ENCODE measurements around the gene RHBDD1. TPM values are rescaled to one million over a fixed set of nuclear protein-coding genes. Genes with fewer than 3 reads are reported as not detected.

The RHBDD1 gene
- total RNA-seq, 5 donors from 2014 or later (not counting 1 experiment from before 2014, with no cell fraction given), result 41.0 to 53.2 (median 47.8) TPM

- H3K4me1 ChIP-seq (ENCODE audit: control insufficient read depth in 1 of 2, extremely low read depth in 1 of 2, insufficient read depth in 2 of 2, low read length in 2 of 2), result no peaks in the 10 kb centered on the region
- peaks cover 0 to 8% (median 2%) of the 10 kb centered on the region in 3 donors for H3K4me1 Mint-ChIP-seq
- ATAC-seq (replicated peaks in 1 of 4) (no peak), DNase-seq (no peak)
- H3K4me3 Mint-ChIP-seq, result no peak overlapping the region
- no peaks in the 10 kb centered on the region for H3K27me3 ChIP-seq (replicated peaks in 1 of 2; ENCODE audit: control insufficient read depth in 2 of 2, extremely low read depth in 1 of 2, insufficient read depth in 2 of 2, low read length in 1 of 2)
- ChIA-PET POLR2A (no interaction called here), CTCF (no interaction called here)
- no peaks in the 10 kb centered on the region for H3K9me3 ChIP-seq
- no peak overlapping the region for H3K4me3 ChIP-seq (ENCODE audit: control insufficient read depth in 1 of 2, extremely low read depth in 1 of 2, low read length in 1 of 2)
- H3K27ac Mint-ChIP-seq, result no peak overlapping the region
- H3K27ac ChIP-seq (ENCODE audit: low read length), result no peak overlapping the region
- peaks cover 2 to 13% of the 10 kb centered on the region in 2 donors for H3K36me3 ChIP-seq (ENCODE audit: control insufficient read depth in 2 of 2, extremely low read depth in 1 of 2, insufficient read depth in 1 of 2, low read length in 1 of 2)
- H3K27me3 Mint-ChIP-seq, result no peaks in the 10 kb centered on the region
- H3K36me3 Mint-ChIP-seq, result peaks cover 64% of the 10 kb centered on the region
- H3K9me3 Mint-ChIP-seq, result peaks cover 0 to 4% (median 0%) of the 10 kb centered on the region in 3 donors
- no CpG with 5 or more reads among the region's 2 CpGs for WGBS (ENCODE audit: insufficient coverage)
Measured at GRCh38 chr2:226881287-226881686, 45.4 kb downstream of the RHBDD1 start.

- Mint-ChIP-seq H3K9me3 (peaks cover 0 to 4% (median 0%) of the 10 kb centered on the region in 3 donors), H3K36me3 (peaks cover 69% of the 10 kb centered on the region), H3K27me3 (no peaks in the 10 kb centered on the region), H3K4me3 (no peak overlapping the region), H3K4me1 (peaks cover 0 to 8% (median 2%) of the 10 kb centered on the region in 3 donors), H3K27ac (no peak overlapping the region)
- no peaks in the 10 kb centered on the region for H3K27me3 ChIP-seq (replicated peaks in 1 of 2; ENCODE audit: control insufficient read depth in 2 of 2, extremely low read depth in 1 of 2, insufficient read depth in 2 of 2, low read length in 1 of 2)
- no peaks in the 10 kb centered on the region for H3K4me1 ChIP-seq (ENCODE audit: control insufficient read depth in 1 of 2, extremely low read depth in 1 of 2, insufficient read depth in 2 of 2, low read length in 2 of 2)
- no peak for ATAC-seq (replicated peaks in 1 of 4)
- CTCF ChIA-PET, result no interaction called here
- H3K4me3 ChIP-seq (ENCODE audit: control insufficient read depth in 1 of 2, extremely low read depth in 1 of 2, low read length in 1 of 2), result no peak overlapping the region
- DNase-seq, result no peak
- H3K36me3 ChIP-seq (ENCODE audit: control insufficient read depth in 2 of 2, extremely low read depth in 1 of 2, insufficient read depth in 1 of 2, low read length in 1 of 2), result peaks cover 2 to 13% of the 10 kb centered on the region in 2 donors
- no peaks in the 10 kb centered on the region for H3K9me3 ChIP-seq
- H3K27ac ChIP-seq (ENCODE audit: low read length), result no peak overlapping the region
- no CpG with 5 or more reads among the region's 4 CpGs for WGBS (ENCODE audit: insufficient coverage)
- POLR2A ChIA-PET, result no interaction called here
Measured at GRCh38 chr2:226882606-226883005, 46.8 kb downstream of the RHBDD1 start.

GRCh38 chr2:226883296-226883795 lies 47.5 kb downstream of the RHBDD1 start:
- Mint-ChIP-seq H3K27me3 (no peaks in the 10 kb centered on the region), H3K36me3 (peaks cover 61% of the 10 kb centered on the region), H3K9me3 (peaks cover 0 to 4% (median 0%) of the 10 kb centered on the region in 3 donors), H3K27ac (no peak overlapping the region), H3K4me3 (no peak overlapping the region), H3K4me1 (peaks cover 0 to 8% (median 2%) of the 10 kb centered on the region in 3 donors)
- ATAC-seq (replicated peaks in 1 of 4) (no peak), DNase-seq (no peak)
- no peaks in the 10 kb centered on the region for H3K4me1 ChIP-seq (ENCODE audit: control insufficient read depth in 1 of 2, extremely low read depth in 1 of 2, insufficient read depth in 2 of 2, low read length in 2 of 2)
- ChIA-PET CTCF (no interaction called here), POLR2A (no interaction called here)
- H3K36me3 ChIP-seq (ENCODE audit: control insufficient read depth in 2 of 2, extremely low read depth in 1 of 2, insufficient read depth in 1 of 2, low read length in 1 of 2), result peaks cover 2 to 7% of the 10 kb centered on the region in 2 donors
- no peak overlapping the region for H3K4me3 ChIP-seq (ENCODE audit: control insufficient read depth in 1 of 2, extremely low read depth in 1 of 2, low read length in 1 of 2)
- H3K27ac ChIP-seq (ENCODE audit: low read length), result no peak overlapping the region
- 100% methylated on average over 1 of the region's 4 CpGs for WGBS (ENCODE audit: insufficient coverage)
- no peaks in the 10 kb centered on the region for H3K27me3 ChIP-seq (replicated peaks in 1 of 2; ENCODE audit: control insufficient read depth in 2 of 2, extremely low read depth in 1 of 2, insufficient read depth in 2 of 2, low read length in 1 of 2)
- H3K9me3 ChIP-seq, result no peaks in the 10 kb centered on the region

- POLR2A ChIA-PET, result no interaction called here
Measured at GRCh38 chr2:226884166-226884565, 48.3 kb downstream of the RHBDD1 start.

GRCh38 chr2:226885769-226886435 lies 50.0 kb downstream of the RHBDD1 start:
- Histone ChIP-seq H3K27ac (ENCODE audit: low read length) (no peak overlapping the region), H3K4me3 (ENCODE audit: control insufficient read depth in 1 of 2, extremely low read depth in 1 of 2, low read length in 1 of 2) (no peak overlapping the region), H3K9me3 (no peaks in the 10 kb centered on the region), H3K27me3 (replicated peaks in 1 of 2; ENCODE audit: control insufficient read depth in 2 of 2, extremely low read depth in 1 of 2, insufficient read depth in 2 of 2, low read length in 1 of 2) (no peaks in the 10 kb centered on the region), H3K36me3 (ENCODE audit: control insufficient read depth in 2 of 2, extremely low read depth in 1 of 2, insufficient read depth in 1 of 2, low read length in 1 of 2) (peaks cover 2% of the 10 kb centered on the region in 2 donors), H3K4me1 (ENCODE audit: control insufficient read depth in 1 of 2, extremely low read depth in 1 of 2, insufficient read depth in 2 of 2, low read length in 2 of 2) (no peaks in the 10 kb centered on the region)
- POLR2A ChIA-PET, result no interaction called here
- H3K27ac Mint-ChIP-seq, result no peak overlapping the region
- CTCF ChIA-PET, result no interaction called here
- ATAC-seq (replicated peaks in 1 of 4) (no peak), DNase-seq (no peak)
- WGBS (ENCODE audit: insufficient coverage), result 93% methylated on average over 4 of the region's 8 CpGs
- peaks cover 0 to 4% (median 0%) of the 10 kb centered on the region in 3 donors for H3K9me3 Mint-ChIP-seq
- H3K4me1 Mint-ChIP-seq, result peaks cover 0 to 1% (median 1%) of the 10 kb centered on the region in 3 donors
- no peaks in the 10 kb centered on the region for H3K27me3 Mint-ChIP-seq
- peaks cover 48% of the 10 kb centered on the region for H3K36me3 Mint-ChIP-seq
- no peak overlapping the region for H3K4me3 Mint-ChIP-seq

More at GRCh38 chr2:226884166-226884565, 48.3 kb downstream of the RHBDD1 start:
- H3K36me3 ChIP-seq (ENCODE audit: control insufficient read depth in 2 of 2, extremely low read depth in 1 of 2, insufficient read depth in 1 of 2, low read length in 1 of 2), result peaks cover 2 to 4% of the 10 kb centered on the region in 2 donors
- Mint-ChIP-seq H3K36me3 (peaks cover 58% of the 10 kb centered on the region), H3K4me3 (no peak overlapping the region), H3K27me3 (no peaks in the 10 kb centered on the region), H3K4me1 (peaks cover 0 to 8% (median 2%) of the 10 kb centered on the region in 3 donors), H3K9me3 (peaks cover 0 to 4% (median 0%) of the 10 kb centered on the region in 3 donors), H3K27ac (no peak overlapping the region)
- H3K9me3 ChIP-seq, result no peaks in the 10 kb centered on the region
- CTCF ChIA-PET, result no interaction called here
- H3K27ac ChIP-seq (ENCODE audit: low read length), result no peak overlapping the region
- no peaks in the 10 kb centered on the region for H3K4me1 ChIP-seq (ENCODE audit: control insufficient read depth in 1 of 2, extremely low read depth in 1 of 2, insufficient read depth in 2 of 2, low read length in 2 of 2)
- H3K4me3 ChIP-seq (ENCODE audit: control insufficient read depth in 1 of 2, extremely low read depth in 1 of 2, low read length in 1 of 2), result no peak overlapping the region
- ATAC-seq (replicated peaks in 1 of 4), result no peak
- DNase-seq, result no peak
- H3K27me3 ChIP-seq (replicated peaks in 1 of 2; ENCODE audit: control insufficient read depth in 2 of 2, extremely low read depth in 1 of 2, insufficient read depth in 2 of 2, low read length in 1 of 2), result no peaks in the 10 kb centered on the region

GRCh38 chr2:226887940-226888339 lies 52.1 kb downstream of the RHBDD1 start:
- no peaks in the 10 kb centered on the region for H3K27me3 Mint-ChIP-seq
- POLR2A ChIA-PET, result no interaction called here
- H3K4me1 ChIP-seq (ENCODE audit: control insufficient read depth in 1 of 2, extremely low read depth in 1 of 2, insufficient read depth in 2 of 2, low read length in 2 of 2), result no peaks in the 10 kb centered on the region
- no peak overlapping the region for H3K4me3 Mint-ChIP-seq
- H3K9me3 ChIP-seq, result no peaks in the 10 kb centered on the region
- no CpG with 5 or more reads among the region's 6 CpGs for WGBS (ENCODE audit: insufficient coverage)
- H3K36me3 Mint-ChIP-seq, result peaks cover 44% of the 10 kb centered on the region
- no peaks in the 10 kb centered on the region for H3K36me3 ChIP-seq (ENCODE audit: control insufficient read depth in 2 of 2, extremely low read depth in 1 of 2, insufficient read depth in 1 of 2, low read length in 1 of 2)
- DNase-seq, result no peak
- peaks cover 0 to 9% (median 0%) of the 10 kb centered on the region in 3 donors for H3K4me1 Mint-ChIP-seq
- no peak for ATAC-seq (replicated peaks in 1 of 4)
- no peaks in the 10 kb centered on the region for H3K9me3 Mint-ChIP-seq
- no peak overlapping the region for H3K27ac ChIP-seq (ENCODE audit: low read length)
- no peak overlapping the region for H3K27ac Mint-ChIP-seq
- H3K27me3 ChIP-seq (replicated peaks in 1 of 2; ENCODE audit: control insufficient read depth in 2 of 2, extremely low read depth in 1 of 2, insufficient read depth in 2 of 2, low read length in 1 of 2), result no peaks in the 10 kb centered on the region
- H3K4me3 ChIP-seq (ENCODE audit: control insufficient read depth in 1 of 2, extremely low read depth in 1 of 2, low read length in 1 of 2), result no peak overlapping the region
- CTCF ChIA-PET, result no interaction called here
